Cortex of kidney (tissue), 1 donor: ENCODE data around the gene ZNF77.
"Not testable (repeated sequence)": the region's sequence is repeated elsewhere in the genome, so short reads cannot be mapped to it uniquely, and the experiment has no call there.

Experiments
- DNase-seq: peaks from one replicate; lab custom pipeline; 2025; lab: John Stamatoyannopoulos, UW

ZNF77 gene

DNA sequence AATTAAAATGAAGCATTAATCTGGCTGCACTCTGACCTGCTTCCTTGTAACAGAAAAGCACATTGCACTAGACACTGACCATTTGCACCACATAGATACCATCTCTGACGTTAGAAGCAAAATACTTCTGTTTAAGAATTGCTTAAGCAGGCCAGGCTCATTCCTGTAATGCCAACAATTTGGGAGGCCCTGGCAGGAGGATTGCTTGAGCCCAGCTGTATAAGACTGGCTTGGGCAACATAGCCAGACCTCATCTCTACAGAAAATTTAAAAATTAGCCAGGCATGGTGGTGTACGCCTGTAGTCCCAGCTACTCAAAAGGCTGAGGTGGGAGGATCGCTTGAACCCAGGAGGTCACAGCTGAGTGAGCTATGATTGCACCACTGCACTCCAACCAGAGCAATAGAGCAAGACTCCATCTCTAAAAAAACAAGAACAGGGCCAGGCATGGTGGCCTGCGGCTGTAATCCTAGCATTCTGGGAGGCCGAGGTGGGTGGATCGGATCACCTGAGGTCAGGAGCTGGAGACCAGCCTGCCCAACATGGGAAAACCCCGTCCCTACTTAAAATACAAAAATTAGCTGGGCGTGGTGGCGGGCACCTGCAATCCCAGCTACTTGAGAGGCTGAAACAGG is 25.5 kb upstream of the ZNF77 start:
- DNase-seq = no peak

DNA sequence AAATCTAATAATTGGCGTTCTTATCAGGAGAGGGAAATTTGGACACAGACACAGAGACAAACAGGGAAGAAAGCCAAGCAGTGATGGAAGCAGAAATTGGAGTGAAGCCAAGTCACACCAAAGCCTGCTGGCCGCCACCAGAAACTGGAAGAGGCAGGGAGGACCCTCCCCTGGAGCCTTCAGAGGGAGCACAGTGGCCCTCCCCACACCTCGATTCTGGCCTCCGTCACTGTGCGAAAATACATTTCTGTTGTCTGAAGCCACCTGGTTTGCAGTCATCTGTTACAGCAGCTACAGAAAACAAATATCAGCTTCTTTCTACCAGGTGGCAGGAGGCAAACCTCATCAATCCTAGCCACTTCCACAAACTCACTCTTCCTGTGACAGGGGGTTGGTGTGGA is 24.3 kb upstream of the ZNF77 start:
- DNase-seq = no peak

DNA sequence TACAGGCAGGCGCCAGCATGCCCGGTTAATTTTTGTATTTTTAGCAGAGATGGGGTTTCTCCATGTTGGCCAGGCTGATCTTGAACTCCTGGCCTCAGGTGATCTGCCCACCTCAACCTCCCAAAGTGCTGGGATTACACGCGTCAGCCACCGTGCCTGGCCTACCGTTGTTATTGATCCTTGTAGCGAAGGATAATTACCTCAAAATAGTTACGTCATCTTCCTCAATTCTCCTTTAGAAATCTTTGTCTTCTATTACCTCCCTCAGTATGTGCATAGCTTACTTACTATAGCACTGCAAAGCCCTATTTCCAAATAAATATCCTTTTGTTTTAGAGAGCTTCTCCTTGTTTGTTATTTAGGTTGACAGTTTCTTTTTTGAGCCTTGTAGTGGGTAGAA is 23.2 kb upstream of the ZNF77 start:
- no peak for DNase-seq

DNA sequence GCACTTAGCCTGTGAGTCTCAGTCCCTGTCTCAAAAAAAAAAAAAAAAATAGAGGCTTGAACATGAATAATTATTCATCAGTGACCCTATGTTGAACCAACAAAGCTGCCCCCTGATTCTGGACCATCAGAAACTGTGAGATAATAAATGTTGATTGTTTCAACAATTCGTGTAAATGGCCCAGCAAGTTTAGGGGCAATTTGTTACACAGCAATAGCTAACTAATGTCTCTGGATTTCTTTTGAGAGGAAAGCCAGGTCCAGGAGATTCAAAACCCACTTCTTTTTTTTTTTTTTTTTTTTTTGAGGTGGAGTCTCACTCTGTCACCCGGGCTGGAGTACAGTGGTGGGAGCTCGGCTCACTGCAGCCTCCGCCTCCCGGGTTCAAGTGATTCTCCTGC is 20.1 kb upstream of the ZNF77 start:
- no peak for DNase-seq

DNA sequence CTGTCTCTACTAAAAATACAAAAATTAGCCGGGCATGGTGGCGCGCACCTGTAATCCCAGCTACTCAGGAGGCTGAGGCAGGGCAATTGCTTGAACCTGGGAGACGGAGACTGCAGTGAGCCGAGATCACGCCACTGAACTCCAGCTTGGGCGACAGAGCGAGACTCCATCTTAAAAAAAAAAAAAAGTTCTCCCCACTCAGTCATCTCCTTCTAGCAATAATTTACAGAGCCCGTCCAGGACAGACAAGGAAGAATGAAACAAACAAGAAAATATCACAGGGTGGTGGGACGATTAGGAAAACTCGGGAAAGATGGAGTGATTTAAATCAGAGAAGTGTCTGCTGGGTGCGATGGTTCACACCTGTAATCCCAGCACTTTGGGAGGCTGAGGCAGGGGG is 18.9 kb upstream of the ZNF77 start:
- DNase-seq = not testable (repeated sequence)

DNA sequence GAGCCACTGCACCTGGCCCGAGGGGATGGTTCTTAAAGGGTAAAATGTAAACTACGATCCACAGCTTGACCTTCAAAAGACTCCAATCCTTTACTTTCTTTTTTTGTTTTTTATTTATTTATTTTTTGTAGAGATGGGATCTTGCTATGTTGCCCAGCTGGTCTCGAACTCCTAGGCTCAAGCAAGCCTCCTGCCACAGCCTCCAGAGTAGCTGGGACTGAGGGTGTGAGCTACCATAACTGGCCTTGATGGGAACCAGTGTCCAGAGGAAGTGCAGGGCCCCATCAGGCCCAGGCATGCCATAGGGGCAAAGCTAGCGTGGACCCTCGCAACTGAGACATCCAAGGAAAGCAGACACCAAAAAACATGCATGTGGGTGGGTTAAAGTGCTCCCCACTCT is 18.4 kb upstream of the ZNF77 start:
- DNase-seq = no peak

DNA sequence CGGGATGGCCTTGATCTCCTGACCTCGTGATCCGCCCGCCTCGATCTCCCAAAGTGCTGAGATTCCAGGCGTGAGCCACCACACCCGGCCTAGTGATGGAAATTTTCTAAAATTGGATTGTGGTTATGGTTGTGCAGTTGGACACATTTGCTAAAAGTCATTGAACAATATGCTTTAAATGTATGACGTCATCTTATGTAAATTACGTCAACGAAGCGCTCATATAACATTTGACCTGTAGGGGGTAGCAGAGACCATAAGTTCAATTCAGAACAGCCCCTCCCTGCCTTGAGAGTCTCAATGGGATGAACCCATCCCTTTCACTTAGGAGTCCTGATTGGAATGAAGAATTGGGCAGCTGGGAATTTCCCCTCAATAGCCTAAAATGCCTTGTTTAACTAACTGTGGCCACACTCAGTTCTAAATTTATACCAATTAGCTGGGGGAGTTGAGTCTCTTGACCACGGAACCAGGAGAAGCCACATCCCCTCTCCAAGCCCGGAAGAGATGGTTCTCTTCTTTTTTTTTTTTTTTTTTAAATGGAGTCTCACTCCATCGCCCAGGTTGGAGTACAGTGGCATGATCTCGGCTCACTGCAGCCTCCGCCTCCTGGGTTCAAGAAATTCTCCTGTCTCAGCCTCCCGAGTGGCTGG is 17.4 kb upstream of the ZNF77 start:
- DNase-seq = no peak

DNA sequence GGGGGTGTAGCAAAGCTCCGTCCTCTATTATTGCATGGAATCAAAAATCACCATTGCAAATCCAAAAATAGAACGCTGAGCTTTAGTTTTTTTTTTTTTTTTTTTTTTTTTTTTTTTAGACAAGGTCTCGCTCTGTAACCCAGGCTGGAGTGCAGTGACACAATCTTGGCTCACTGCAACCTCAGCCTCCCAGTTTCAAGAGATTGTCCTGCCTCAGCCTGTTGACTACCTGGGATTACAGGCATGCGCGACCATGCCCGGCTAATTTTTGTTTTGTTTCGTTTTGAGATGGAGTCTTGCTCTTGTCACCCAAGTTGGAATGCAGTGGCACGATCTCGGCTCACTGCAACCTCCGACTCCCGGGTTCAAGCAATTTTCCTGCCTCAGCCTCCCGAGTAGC is 15.3 kb upstream of the ZNF77 start:
- no peak for DNase-seq

DNA sequence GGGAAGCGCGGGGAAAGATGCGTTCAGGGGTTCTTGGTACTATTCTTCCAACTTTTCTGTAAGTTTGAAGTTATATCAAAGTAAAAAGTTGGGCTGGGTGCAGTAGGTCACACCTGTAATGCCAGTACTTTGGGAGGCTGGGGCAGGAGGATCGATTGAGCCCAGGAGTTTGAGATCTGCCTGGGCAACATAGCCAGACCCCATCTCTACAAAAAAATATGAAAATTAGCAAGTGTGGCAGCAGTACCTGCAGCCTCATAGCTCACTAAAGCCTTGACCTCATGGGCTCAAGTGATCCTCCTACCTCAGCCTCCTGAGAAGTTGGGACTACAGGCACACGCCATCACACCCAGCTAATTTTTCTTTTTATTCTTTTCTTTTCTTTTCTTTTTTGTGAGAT is 12.4 kb upstream of the ZNF77 start:
- DNase-seq = no peak

DNA sequence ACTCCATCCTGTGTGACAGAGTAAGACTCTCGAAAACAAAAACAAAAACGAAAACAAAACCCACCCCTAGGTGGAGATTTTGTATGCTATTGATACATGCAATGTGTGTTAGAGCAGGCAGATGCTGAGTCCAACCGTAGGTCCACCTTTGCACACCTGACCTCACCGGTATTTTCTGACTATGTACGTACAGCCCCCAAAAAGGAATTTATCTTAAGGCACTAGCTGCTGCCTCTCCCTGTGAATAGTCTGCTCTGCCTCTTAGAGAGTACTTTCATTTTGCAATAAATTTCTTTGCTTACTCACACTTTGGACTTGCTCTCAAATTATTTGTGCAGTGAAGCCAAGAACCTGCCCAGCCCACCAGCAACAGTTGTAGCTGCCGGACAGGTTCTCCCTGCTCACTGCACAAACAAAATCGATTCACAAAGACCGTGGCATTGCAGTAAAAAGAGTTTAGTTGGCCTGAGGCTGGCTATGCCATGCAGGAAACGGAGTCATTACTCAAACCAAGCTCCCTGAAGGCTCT is 8.2 kb upstream of the ZNF77 start:
- DNase-seq = no peak

DNA sequence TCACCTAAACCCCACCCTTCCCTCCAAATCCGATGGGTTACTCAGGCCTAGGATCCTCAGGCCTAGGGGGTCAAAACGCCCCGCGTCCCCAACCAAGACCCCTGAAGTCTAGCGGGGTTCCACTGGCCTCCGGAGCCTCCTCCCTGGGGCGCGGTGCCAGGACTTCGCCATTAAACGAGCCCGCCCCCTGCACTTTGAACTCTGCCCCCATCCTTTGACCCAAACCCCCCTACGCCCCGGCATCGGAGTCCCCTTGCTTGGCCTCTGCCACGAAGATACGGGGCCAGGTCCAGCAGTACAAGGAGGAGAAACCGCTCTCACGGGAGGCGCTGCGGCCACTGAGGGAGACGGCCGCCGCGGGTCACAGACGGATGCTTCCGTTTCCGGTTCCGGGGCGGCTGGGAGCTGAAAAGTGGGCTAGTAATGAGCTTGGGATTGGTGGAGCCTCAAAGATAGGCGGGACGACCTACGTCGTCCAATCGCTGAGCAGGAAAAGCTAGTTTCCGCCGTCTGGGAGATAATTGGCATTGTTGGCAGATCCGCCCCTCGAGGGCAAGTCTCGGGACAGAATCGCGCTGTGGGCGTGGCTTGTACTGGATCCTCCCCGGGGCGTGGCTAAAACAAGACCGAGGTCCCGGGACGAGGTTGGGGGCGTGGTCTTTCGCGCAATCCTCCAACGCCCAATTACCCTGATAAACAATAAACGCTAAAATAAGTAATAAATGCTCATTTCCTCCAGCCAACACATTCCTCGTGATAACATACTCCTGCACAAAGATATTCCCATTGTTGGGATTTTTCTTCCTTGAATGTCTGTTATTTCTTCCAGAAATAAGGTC is 5.7 kb upstream of the ZNF77 start:
- peak; percentile 83 for DNase-seq

DNA sequence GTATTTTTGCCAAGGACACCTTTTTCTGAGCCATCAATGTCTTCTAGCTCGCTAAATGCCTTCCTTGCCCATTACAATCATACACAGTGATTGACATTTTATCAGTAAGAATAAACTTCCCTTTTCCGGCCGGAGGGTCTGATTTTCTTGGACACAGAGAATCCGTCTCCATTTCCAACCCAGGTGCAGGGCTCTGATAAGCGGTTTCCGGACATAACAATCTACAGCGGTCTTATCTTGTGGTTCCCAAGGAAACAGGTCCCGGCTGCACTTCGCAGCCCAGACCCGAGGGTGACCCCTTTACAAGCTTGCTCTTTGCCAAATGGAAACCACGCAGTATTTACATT is 5.1 kb upstream of the ZNF77 start:
- DNase-seq = no peak

DNA sequence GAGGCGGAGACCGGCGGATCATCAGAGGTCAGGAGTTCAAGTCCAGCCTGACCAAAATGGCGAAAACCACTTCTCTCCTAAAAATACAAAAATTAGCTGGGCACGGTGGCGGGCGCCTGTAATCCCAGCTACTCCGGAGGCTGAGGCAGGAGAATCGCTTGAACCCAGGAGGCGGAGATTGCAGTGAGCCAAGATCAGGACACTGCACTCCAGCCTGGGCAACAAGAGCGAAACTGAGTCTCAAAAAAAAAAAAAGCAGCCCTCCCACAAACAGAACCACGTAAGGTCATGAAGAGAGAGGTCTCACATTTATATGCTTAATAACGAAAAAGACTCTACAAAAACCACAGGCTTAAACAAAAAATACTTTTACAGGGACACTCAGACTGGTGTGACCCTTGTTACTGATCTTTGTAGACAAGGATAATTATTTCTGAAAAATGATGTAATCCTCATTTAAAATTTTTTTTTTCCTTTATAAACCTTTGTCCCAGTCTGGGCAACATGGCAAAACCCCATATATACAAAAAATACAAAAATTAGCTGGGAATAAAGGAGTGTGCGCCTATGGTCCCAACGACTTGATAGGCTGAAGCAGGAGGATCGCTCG is 909 bp upstream of the ZNF77 start:
- DNase-seq = no peak

DNA sequence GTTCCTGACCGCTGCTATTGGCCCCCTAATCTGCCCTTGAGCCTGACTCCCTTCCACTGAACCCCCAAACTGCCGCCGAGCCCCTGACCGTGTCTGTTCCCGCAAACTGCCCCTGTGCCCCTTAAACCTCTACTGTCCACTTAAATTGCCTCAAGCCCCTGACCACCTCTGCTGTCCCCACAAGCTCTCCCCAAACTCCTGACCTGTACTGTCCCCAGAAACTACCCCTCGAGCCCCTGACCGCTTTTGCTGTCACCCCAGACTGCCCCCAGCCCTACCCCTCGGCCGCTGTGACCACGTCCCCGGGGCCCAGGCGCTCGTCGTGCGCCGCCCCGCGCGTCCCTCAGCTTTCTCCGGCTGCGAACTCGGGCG is 382 bp downstream of the ZNF77 start:
- DNase-seq = no peak

DNA sequence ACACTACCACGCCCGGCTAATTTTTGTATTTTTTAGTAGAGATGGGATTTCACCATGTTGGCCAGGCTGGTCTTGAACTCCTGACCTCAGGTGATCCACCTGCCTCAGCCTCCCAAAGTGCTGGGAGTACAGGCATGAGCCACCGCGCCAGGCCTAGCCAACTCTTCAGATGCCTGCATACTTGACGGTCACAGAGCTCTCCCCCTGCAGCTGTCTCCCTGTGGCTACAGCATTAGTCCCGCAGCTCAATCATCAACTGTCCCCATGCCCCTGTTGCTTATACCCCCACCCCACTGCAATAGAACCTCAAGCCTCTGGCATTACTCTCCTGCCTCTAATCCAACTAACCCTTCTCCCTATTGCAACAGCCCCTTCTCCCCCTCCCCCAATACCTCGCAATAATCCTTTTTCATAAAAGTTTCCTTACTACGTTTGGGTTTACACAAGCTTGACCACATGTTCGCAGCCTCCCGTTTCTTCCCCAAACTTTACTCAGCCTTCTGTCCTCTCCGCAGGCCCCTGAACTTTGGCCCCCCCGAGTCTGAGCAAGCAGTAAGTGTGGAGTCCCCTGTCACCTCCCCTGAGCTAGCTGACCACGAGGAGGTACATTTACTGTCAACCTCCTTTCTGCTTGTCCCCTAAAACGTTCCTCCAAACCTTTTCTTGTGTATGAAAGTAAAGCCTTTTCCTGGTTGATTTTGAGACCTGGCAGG is 1.7 kb downstream of the ZNF77 start:
- DNase-seq = no peak

DNA sequence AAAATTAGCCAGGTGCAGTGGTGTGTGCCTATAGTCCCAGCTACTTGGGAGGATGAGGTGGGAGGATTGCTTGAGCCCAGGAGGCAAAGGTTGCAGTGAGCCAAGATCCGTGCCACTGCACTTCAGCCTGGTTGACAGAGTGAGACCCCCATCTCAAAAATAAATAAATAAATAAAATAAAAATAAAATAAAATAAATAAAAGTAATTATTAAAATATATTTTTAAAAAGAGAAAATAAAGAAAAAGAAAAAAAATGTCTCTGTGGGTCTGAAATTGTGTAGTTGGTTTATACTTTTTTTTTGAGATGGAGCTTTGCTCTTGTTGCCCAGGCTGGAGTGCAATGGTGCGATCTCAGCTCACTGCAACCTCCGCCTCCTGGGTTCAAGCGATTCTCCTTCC is 8.9 kb downstream of the ZNF77 start:
- DNase-seq = not testable (repeated sequence)

DNA sequence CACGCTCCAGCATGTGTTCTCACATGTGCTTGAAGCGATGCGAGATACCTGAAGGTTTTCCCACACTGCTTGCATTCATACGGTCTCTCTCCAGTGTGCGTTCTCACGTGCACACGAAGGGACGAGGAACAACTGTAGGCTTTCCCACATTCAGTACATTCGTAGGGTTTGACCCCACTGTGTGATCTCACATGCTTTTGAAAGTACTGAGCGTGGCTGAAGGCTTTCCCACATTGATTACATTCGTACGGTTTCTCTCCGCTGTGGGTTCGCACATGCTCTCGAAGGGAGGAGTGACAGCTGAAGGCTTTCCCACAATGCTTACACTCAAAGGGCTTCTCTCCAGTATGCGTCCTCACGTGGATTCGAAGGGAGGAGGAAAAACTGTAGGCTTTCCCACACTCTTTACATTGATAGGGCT is 11.3 kb downstream of the ZNF77 start:
- DNase-seq = no peak

DNA sequence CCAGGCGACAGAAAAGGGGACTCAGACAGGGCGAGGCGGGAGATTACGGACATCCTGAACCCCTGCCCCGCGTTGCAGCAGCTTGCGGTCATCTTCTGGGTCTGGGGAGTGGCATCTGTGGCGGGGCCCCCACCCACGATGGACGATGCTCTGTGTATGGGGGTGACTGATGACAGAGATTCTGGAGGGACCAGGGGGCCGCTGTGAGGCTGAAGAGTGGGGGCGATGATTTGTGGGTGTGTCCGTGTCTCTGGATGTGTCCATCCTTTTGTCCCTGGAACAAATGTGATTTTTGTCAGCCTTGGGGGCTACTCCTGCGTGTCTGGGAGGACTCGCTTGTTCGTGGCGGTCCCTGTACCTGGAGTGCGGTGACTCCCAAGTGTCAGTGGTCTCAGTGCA is 17.7 kb downstream of the ZNF77 start:
- DNase-seq = no peak

DNA sequence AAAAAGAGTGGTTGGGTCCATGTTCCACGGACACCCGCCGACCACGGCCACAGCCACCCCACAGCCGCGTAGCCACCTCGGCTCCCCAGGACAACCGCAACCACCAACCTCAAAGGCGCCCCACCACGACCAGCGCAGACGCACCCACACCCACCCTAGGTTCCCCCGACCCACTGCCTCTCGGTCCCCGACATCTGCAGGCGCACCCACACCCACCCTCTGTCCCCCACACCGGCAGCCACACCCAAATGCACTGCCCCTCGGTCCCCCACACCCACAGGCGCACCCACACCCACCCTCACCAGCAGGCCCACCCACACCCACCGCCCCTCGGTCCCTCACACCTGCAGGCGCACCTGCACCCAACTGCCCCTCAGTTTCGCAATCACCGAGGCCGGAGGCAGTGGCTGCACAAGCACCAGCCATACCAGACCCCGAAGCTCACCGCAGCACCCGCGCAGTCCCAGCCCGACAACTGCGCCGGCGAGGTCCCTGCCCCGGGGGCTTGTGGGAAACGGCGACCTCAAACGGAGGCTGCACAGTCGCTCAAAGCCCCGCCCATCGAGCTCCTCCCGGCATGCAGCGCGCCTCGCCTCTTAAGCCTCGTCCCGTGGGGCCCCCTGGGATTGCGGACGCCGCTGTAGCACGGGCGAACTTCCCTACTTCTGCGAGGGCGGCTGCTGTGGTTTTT is 18.3 kb downstream of the ZNF77 start:
- DNase-seq = no peak

DNA sequence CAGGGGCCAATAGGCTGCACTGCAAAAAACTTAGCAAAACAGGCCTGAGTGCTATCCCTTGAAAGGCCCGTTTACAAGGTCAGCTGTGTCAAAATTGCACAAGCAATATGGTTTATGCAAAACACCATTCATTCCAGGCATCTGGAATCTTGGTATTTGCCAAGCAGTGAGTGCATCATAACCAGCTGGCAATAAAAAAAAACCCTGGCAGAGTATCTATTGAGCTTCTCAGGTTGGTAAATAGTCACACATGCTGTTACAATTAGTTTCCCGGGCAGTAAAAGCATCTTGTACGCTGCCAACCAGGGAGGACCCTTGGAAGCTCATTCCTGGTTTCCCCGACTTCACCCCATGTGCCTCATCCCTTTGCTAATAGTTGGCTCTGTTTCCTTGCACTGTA is 21.3 kb downstream of the ZNF77 start:
- DNase-seq = no peak

DNA sequence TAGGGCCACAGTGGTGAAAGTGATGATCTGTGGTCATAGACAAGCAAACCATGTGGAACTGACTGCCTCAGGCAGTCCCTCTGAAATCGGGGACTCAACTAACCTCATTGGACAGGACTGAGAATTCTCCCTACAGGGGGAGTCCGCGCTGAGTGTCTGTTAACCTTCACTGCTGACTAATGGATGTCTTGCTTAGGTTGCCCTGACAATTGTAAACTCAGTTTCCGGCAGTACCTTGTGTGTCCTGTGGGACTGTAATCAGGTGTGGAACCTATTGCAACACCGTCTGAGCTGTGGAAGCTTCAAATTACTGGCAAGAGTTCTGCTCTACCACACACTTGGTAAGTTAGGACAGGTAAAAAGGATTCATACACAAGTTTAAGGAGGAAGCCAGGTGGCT is 21.8 kb downstream of the ZNF77 start:
- no peak for DNase-seq
